H1 (cell line): ENCODE results near the gene ZNF692. TPM values are rescaled to one million over a fixed set of nuclear protein-coding genes. Genes with fewer than 3 reads are reported as not detected.

ENCODE experiments used
- CTBP2 ChIP-seq: IDR thresholded peaks from 2 replicates; pipeline ENCODE4 v1.7.0; 2011; ENCODE audit warnings: borderline replicate concordance, mild to moderate bottlenecking, moderate library complexity, mixed read lengths, low read length; ENCODE audit not compliant: insufficient read depth, insufficient read length
- polyA plus RNA-seq, 7 experiments: library from polyadenylated mRNA; depleted of rRNA in 3 of 7; stranded (reverse) in 5 of 7; unstranded in 2 of 7; fragments of >200 nt in 5 of 7; fragments of 200-250 nt in 2 of 7; gene quantifications; 1 replicate in 5 of 7; 2 replicates in 1 of 7; 4 replicates in 1 of 7; pipeline versions ENCODE4 v1.2.1 to v1.2.3, GENCODE V29; 2011 to 2013; ENCODE audit warnings: missing spikeins in 2 of 7, mixed read lengths in 2 of 7
- total RNA-seq: library from RNA; stranded (reverse); fragmentation: NEBNext Ultra II Directional; extraction: Animal tissue kit (Norgen Biotek cat#: 25700); gene quantifications from 2 replicates; pipeline ENCODE4 v1.2.1, GENCODE V29; 2021
- TF ChIP-seq, protein P1 (sequence below): IDR thresholded peaks from 2 replicates; pipeline ENCODE4 v1.6.1; 2012; ENCODE audit warnings: low read length, inconsistent platforms

ZNF692 gene
- total and polyA plus RNA-seq, 2 of the 8 experiments (the other 6 are each of a cell fraction or from before 2014, with no cell fraction given) = 38.4 to 52.3 TPM

- TF ChIP-seq, protein P1, sequence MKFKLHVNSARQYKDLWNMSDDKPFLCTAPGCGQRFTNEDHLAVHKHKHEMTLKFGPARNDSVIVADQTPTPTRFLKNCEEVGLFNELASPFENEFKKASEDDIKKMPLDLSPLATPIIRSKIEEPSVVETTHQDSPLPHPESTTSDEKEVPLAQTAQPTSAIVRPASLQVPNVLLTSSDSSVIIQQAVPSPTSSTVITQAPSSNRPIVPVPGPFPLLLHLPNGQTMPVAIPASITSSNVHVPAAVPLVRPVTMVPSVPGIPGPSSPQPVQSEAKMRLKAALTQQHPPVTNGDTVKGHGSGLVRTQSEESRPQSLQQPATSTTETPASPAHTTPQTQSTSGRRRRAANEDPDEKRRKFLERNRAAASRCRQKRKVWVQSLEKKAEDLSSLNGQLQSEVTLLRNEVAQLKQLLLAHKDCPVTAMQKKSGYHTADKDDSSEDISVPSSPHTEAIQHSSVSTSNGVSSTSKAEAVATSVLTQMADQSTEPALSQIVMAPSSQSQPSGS = no peak
- TF ChIP-seq CTBP2 = no peak
Measured at GRCh38 chr1:248837781-248838356, 21.0 kb downstream of the ZNF692 start, which contains the start of gene ZNF672 (continued).
